GM23338 (cell line): Measurements from ENCODE around the gene DVL2. TPM values are rescaled to one million over a fixed set of nuclear protein-coding genes. Genes with fewer than 3 reads are reported as not detected.

ENCODE experiments used
- CREB1 ChIP-seq: fragments of 250-450 bp; sonication (Bioruptor Pico); IDR thresholded peaks from 2 replicates; pipeline ENCODE4 v1.5.0; 2020; ENCODE audit warnings: low read depth, mild to moderate bottlenecking, moderate library complexity
- EZH2 ChIP-seq: fragments of 200-600 bp; sonication (generic); IDR thresholded peaks from one replicate; pipeline ENCODE4 v1.8.0; 2017; ENCODE audit warnings: antibody characterized with exemption, mild to moderate bottlenecking, low read depth; ENCODE audit not compliant: unreplicated experiment
- EZH2phosphoT487 ChIP-seq: fragments of 200-600 bp; sonication (generic); IDR thresholded peaks from one replicate; pipeline ENCODE4 v1.8.1; 2018; ENCODE audit warnings: antibody characterized with exemption; ENCODE audit not compliant: unreplicated experiment
- REST ChIP-seq: IDR thresholded peaks from one replicate; pipeline ENCODE4 v1.6.1; 2018; ENCODE audit warnings: antibody characterized with exemption; ENCODE audit not compliant: unreplicated experiment
- ZNF114 ChIP-seq: fragments of 250-450 bp; sonication (Bioruptor Pico); IDR thresholded peaks from 2 replicates; pipeline ENCODE4 v1.5.0; 2020; ENCODE audit warnings: mild to moderate bottlenecking, moderate library complexity
- ZNF331 ChIP-seq: fragments of 250-450 bp; sonication (Bioruptor Pico); IDR thresholded peaks from 2 replicates; pipeline ENCODE4 v1.5.0; 2020; ENCODE audit warnings: low read depth, mild to moderate bottlenecking, moderate library complexity
- ZNF462 ChIP-seq: fragments of 250-450 bp; sonication (Bioruptor Pico); IDR thresholded peaks from 2 replicates; pipeline ENCODE4 v1.5.0; 2020; ENCODE audit warnings: mild to moderate bottlenecking, moderate library complexity
- polyA plus RNA-seq: library from polyadenylated mRNA; unstranded; fragments of >200 nt; fragmentation: Nextera tagmentation; extraction: Ambion mirVana; gene quantifications from 2 replicates; pipeline ENCODE4 v1.2.1, GENCODE V29; 2016
- total RNA-seq: library from RNA; depleted of rRNA; stranded (reverse); fragments of >200 nt; shearing (Covaris generic); gene quantifications from 2 replicates; pipeline ENCODE4 v1.2.3, GENCODE V29; 2014

The DVL2 gene
- total and polyA plus RNA-seq, 2 experiments from 2014 or later = 19.7 to 80.6 TPM

DNA sequence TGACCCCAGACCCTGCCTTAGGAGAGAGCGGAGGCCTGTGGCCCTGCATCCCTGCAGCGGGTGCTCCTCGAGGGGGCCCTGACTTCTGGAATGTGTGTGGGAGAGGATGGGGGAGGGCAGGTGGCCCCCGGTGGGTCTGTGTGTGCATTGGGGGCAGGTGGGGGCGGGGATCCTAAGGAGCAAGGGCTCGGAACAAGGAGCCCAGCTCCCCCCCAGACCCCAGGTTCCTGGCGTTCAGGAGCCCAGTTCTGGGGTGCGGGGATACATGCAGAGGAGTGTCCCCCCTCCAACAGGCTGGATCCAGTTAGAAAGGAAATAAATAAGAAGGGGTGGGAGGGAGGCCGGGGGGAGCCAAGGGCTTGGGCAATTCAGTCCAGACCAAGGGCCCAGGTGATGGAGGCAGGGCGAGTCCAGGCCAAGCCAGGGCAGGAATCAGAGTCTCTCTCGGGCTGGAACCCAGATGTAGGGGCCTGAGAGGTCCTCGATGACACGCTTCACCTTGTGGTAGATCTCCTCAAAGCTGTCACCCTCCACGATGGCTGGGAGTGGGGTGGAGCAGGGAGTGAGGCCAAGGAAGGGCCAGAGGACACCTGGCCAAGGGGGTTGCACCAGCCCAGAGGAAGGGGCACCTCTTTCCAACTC lies 43.9 kb downstream of the DVL2 start (continued):
- TF ChIP-seq ZNF462 (CRISPR knock-in tag) (no peak), EZH2phosphoT487 (no peak), ZNF114 (CRISPR knock-in tag) (no peak), CREB1 (CRISPR knock-in tag) (no peak), REST (no peak), ZNF331 (CRISPR knock-in tag) (no peak), EZH2 (no peak)
